Suprapubic skin (tissue), 4 donors: Measurements from ENCODE around the gene OSER1. TPM values are rescaled to one million over a fixed set of nuclear protein-coding genes. Genes with fewer than 3 reads are reported as not detected.

Experiments
- DNase-seq, 2 donors: peaks; one replicate each; pipeline ENCODE4 v3.0.0-alpha.2; 2019; ENCODE audit warnings: low spot score in 2 of 2
- H3K27ac ChIP-seq: fragments of 200-600 bp; sonication (generic); one replicate; pipeline ENCODE4 v1.5.1; 2019
- H3K27me3 ChIP-seq: fragments of 200-600 bp; sonication (generic); one replicate; pipeline ENCODE4 v1.5.1; 2019
- H3K36me3 ChIP-seq: fragments of 200-600 bp; sonication (generic); one replicate; pipeline ENCODE4 v1.5.1; 2019
- H3K4me1 ChIP-seq: fragments of 200-600 bp; sonication (generic); one replicate; pipeline ENCODE4 v1.5.1; 2019
- H3K4me3 ChIP-seq: fragments of 200-600 bp; sonication (generic); one replicate; pipeline ENCODE4 v1.5.1; 2019; ENCODE audit warnings: mild to moderate bottlenecking
- H3K9me3 ChIP-seq: fragments of 200-600 bp; sonication (generic); one replicate; pipeline ENCODE4 v1.5.1; 2019
- CTCF ChIP-seq, 2 donors: fragments of 200-600 bp in 1 of 2; fragments of 450-650 bp in 1 of 2; sonication (generic) in 1 of 2; IDR thresholded peaks; one replicate each; pipeline ENCODE4 v1.5.1; 2016 to 2019; ENCODE audit warnings: antibody characterized with exemption in 2 of 2, mild to moderate bottlenecking in 1 of 2, moderate library complexity in 1 of 2
- EP300 ChIP-seq: sonication (generic); formaldehyde crosslinking; IDR thresholded peaks from one replicate; pipeline ENCODE4 v1.6.1; 2017; ENCODE audit warnings: antibody characterized with exemption
- POLR2A ChIP-seq, 2 donors: fragments of 450-650 bp; IDR thresholded peaks; one replicate each; pipeline ENCODE4 v1.6.1; 2017; ENCODE audit warnings: antibody characterized with exemption in 2 of 2, mild to moderate bottlenecking in 2 of 2, moderate library complexity in 2 of 2
- POLR2AphosphoS5 ChIP-seq, 3 donors: sonication (generic); formaldehyde crosslinking; IDR thresholded peaks; one replicate each; pipeline ENCODE4 v1.6.1; 2017; ENCODE audit warnings: antibody characterized with exemption in 3 of 3
- WGBS: methylation state at CpG from one replicate; pipeline ENCODE4 v1.1.5; 2018; 5-methylcytosine and 5-hydroxymethylcytosine counted together
- total RNA-seq, 4 donors: library from RNA; depleted of rRNA; stranded (reverse); fragments of >200 nt; gene quantifications; one replicate each; pipeline ENCODE4 v1.1.0, GENCODE V29; 2016

The OSER1 gene
- total RNA-seq, 4 donors from 2014 or later = 34.2 to 51.6 (median 41.3) TPM

GRCh38 chr20:44222633-44223368, 12.2 kb upstream of the OSER1 start:
- Histone ChIP-seq H3K27me3 (no peaks in the 10 kb centered on the region), H3K4me1 (no peaks in the 10 kb centered on the region), H3K36me3 (no peaks in the 10 kb centered on the region), H3K27ac (no peak overlapping the region), H3K9me3 (no peaks in the 10 kb centered on the region), H3K4me3 (no peak overlapping the region)
- no peak for TF ChIP-seq CTCF (IDR thresholded peaks at IDR 0.05)
- TF ChIP-seq EP300 = no peak
- no peak for TF ChIP-seq POLR2A (IDR thresholded peaks at IDR 0.05)
- TF ChIP-seq POLR2AphosphoS5 (IDR thresholded peaks at IDR 0.05) = no peak
- WGBS = 62% methylated on average over 7 of the region's 7 CpGs
- DNase-seq = no peak

- no peaks in the 10 kb centered on the region for H3K4me1 ChIP-seq
- H3K27me3 ChIP-seq = no peaks in the 10 kb centered on the region
- 97% methylated on average over 2 of the region's 5 CpGs for WGBS
- no peak overlapping the region for H3K4me3 ChIP-seq
- no peaks in the 10 kb centered on the region for H3K36me3 ChIP-seq
- DNase-seq = no peak
- no peak overlapping the region for H3K27ac ChIP-seq
- H3K9me3 ChIP-seq = no peaks in the 10 kb centered on the region
- TF ChIP-seq POLR2A (IDR thresholded peaks at IDR 0.05) = no peak
Measured at GRCh38 chr20:44222027-44222426, 11.5 kb upstream of the OSER1 start.

- no peak for DNase-seq
- TF ChIP-seq POLR2AphosphoS5 (IDR thresholded peaks at IDR 0.05) = no peak
- TF ChIP-seq POLR2A (IDR thresholded peaks at IDR 0.05) = no peak
- no peak for TF ChIP-seq EP300
- TF ChIP-seq CTCF (IDR thresholded peaks at IDR 0.05) = no peak
- Histone ChIP-seq H3K4me1 (no peaks in the 10 kb centered on the region), H3K27ac (no peak overlapping the region), H3K36me3 (no peaks in the 10 kb centered on the region), H3K27me3 (no peaks in the 10 kb centered on the region), H3K9me3 (no peaks in the 10 kb centered on the region), H3K4me3 (no peak overlapping the region)
- 89% methylated on average over 3 of the region's 3 CpGs for WGBS
Measured at GRCh38 chr20:44221368-44221954, 10.9 kb upstream of the OSER1 start.

GRCh38 chr20:44219791-44220190, 9.2 kb upstream of the OSER1 start:
- Histone ChIP-seq H3K4me1 (peaks cover 3% of the 10 kb centered on the region), H3K27ac (no peak overlapping the region), H3K27me3 (no peaks in the 10 kb centered on the region), H3K4me3 (no peak overlapping the region), H3K9me3 (no peaks in the 10 kb centered on the region), H3K36me3 (no peaks in the 10 kb centered on the region)
- 68% methylated on average over 6 of the region's 6 CpGs for WGBS
- no peak for DNase-seq
- no peak for TF ChIP-seq POLR2A (IDR thresholded peaks at IDR 0.05)
- no peak for TF ChIP-seq POLR2AphosphoS5 (IDR thresholded peaks at IDR 0.05)
- no peak for TF ChIP-seq CTCF (IDR thresholded peaks at IDR 0.05)
- TF ChIP-seq EP300 = no peak

GRCh38 chr20:44219170-44219730, 8.7 kb upstream of the OSER1 start:
- H3K4me3 ChIP-seq = no peak overlapping the region
- no peaks in the 10 kb centered on the region for H3K9me3 ChIP-seq
- no peak for DNase-seq
- no peaks in the 10 kb centered on the region for H3K36me3 ChIP-seq
- 73% methylated on average over 5 of the region's 5 CpGs for WGBS
- no peak overlapping the region for H3K27ac ChIP-seq
- no peaks in the 10 kb centered on the region for H3K27me3 ChIP-seq
- TF ChIP-seq POLR2A (IDR thresholded peaks at IDR 0.05) (no peak), EP300 (no peak), POLR2AphosphoS5 (IDR thresholded peaks at IDR 0.05) (no peak), CTCF (IDR thresholded peaks at IDR 0.05) (no peak)
- peaks cover 3% of the 10 kb centered on the region for H3K4me1 ChIP-seq
